Fibroblast of skin of abdomen (primary cell): ENCODE data around the gene TFPT.

Source experiments
- DNase-seq: peaks from one replicate; pipeline ENCODE4 v3.0.0-alpha.2; 2013

The TFPT gene

GRCh38 chr19:54148158-54148557 is 32.7 kb upstream of the TFPT start:
- no peak for DNase-seq

GRCh38 chr19:54147676-54148075 is 32.2 kb upstream of the TFPT start:
- no peak for DNase-seq

GRCh38 chr19:54145541-54146158 is 30.2 kb upstream of the TFPT start:
- DNase-seq, result no peak

- no peak for DNase-seq
Measured at GRCh38 chr19:54142166-54142780, 26.8 kb upstream of the TFPT start.

GRCh38 chr19:54141356-54141755 is 25.9 kb upstream of the TFPT start:
- peak; percentile 70 for DNase-seq

GRCh38 chr19:54138489-54139256 is 23.2 kb upstream of the TFPT start:
- no peak for DNase-seq

- no peak for DNase-seq
Measured at GRCh38 chr19:54137699-54138488, 22.4 kb upstream of the TFPT start, which contains the start of gene CNOT3. TSS of gene CNOT3 (plus strand) at chr19:54137762. CDS start at chr19:54142979, 5,217 bp downstream.

GRCh38 chr19:54136864-54137698 is 21.6 kb upstream of the TFPT start:
- peak; percentile 100 for DNase-seq

- DNase-seq, result no peak
Measured at GRCh38 chr19:54136086-54136863, 20.8 kb upstream of the TFPT start.

- DNase-seq, result no peak
Measured at GRCh38 chr19:54133957-54134590, 18.6 kb upstream of the TFPT start.

- peak; percentile 60 for DNase-seq
Measured at GRCh38 chr19:54133312-54133956, 18.0 kb upstream of the TFPT start.

- DNase-seq, result no peak
Measured at GRCh38 chr19:54129617-54129996, 14.2 kb upstream of the TFPT start.

- no peak for DNase-seq
Measured at GRCh38 chr19:54128796-54129616, 13.5 kb upstream of the TFPT start.

GRCh38 chr19:54128441-54128725 is 12.9 kb upstream of the TFPT start:
- no peak for DNase-seq

GRCh38 chr19:54127688-54128440 is 12.4 kb upstream of the TFPT start:
- DNase-seq, result no peak

- DNase-seq, result no peak
Measured at GRCh38 chr19:54125713-54126112, 10.3 kb upstream of the TFPT start.

- no peak for DNase-seq
Measured at GRCh38 chr19:54124393-54124792, 8.9 kb upstream of the TFPT start.

- DNase-seq, result no peak
Measured at GRCh38 chr19:54123682-54124081, 8.2 kb upstream of the TFPT start.

GRCh38 chr19:54121259-54121658 is 5.8 kb upstream of the TFPT start:
- DNase-seq, result no peak
